CD4-positive, alpha-beta T cell treated with Interleukin-17A for 1 hour (primary cell): ENCODE data around the gene UNC5A.

ENCODE experiments used
- DNase-seq: peaks from one replicate; pipeline ENCODE4 v3.0.0-alpha.2; 2020

The UNC5A gene

GRCh38 chr5:176822041-176822792 lies 11.9 kb downstream of the UNC5A start:
- no peak for DNase-seq

GRCh38 chr5:176822793-176823481 lies 12.6 kb downstream of the UNC5A start:
- no peak for DNase-seq

- DNase-seq = no peak
These were observed 13.6 kb downstream of the UNC5A start for GRCh38 chr5:176823869-176824412.

- no peak for DNase-seq
These were observed 14.2 kb downstream of the UNC5A start for GRCh38 chr5:176824604-176825003.

- no peak for DNase-seq
These were observed 14.9 kb downstream of the UNC5A start for GRCh38 chr5:176825234-176825633.

- no peak for DNase-seq
These were observed 15.6 kb downstream of the UNC5A start for GRCh38 chr5:176825957-176826356.

GRCh38 chr5:176827736-176828414 lies 17.5 kb downstream of the UNC5A start:
- no peak for DNase-seq

GRCh38 chr5:176829320-176829719 lies 19.0 kb downstream of the UNC5A start:
- no peak for DNase-seq

- no peak for DNase-seq
These were observed 20.1 kb downstream of the UNC5A start for GRCh38 chr5:176830422-176830994.

GRCh38 chr5:176830995-176831423 lies 20.6 kb downstream of the UNC5A start:
- DNase-seq = no peak

- DNase-seq = no peak
These were observed 21.1 kb downstream of the UNC5A start for GRCh38 chr5:176831425-176831824.

- DNase-seq = no peak
These were observed 21.8 kb downstream of the UNC5A start for GRCh38 chr5:176832162-176832561.

GRCh38 chr5:176833286-176833685 lies 22.9 kb downstream of the UNC5A start:
- DNase-seq = no peak

GRCh38 chr5:176835918-176836317 lies 25.6 kb downstream of the UNC5A start:
- no peak for DNase-seq

GRCh38 chr5:176836811-176837706 lies 26.7 kb downstream of the UNC5A start:
- no peak for DNase-seq

- peak; percentile 64 for DNase-seq
These were observed 27.4 kb downstream of the UNC5A start for GRCh38 chr5:176837707-176838115.

GRCh38 chr5:176843673-176844072 lies 33.3 kb downstream of the UNC5A start:
- DNase-seq = no peak

- no peak for DNase-seq
These were observed 33.9 kb downstream of the UNC5A start for GRCh38 chr5:176844281-176844680.

- no peak for DNase-seq
These were observed 34.5 kb downstream of the UNC5A start for GRCh38 chr5:176844706-176845391.

- no peak for DNase-seq
These were observed 35.0 kb downstream of the UNC5A start for GRCh38 chr5:176845392-176845713.

- DNase-seq = no peak
These were observed 36.2 kb downstream of the UNC5A start for GRCh38 chr5:176846335-176847140.
